Hepatocyte (in vitro differentiated cells): ENCODE measurements around the gene GRID1.

ENCODE experiments used
- CTCF ChIP-seq: fragments of 200-600 bp; sonication (generic); IDR thresholded peaks from 2 replicates; pipeline ENCODE4 v1.5.1; 2016; ENCODE audit warnings: antibody characterized with exemption, mild to moderate bottlenecking; ENCODE audit not compliant: poor library complexity
- EZH2 ChIP-seq: fragments of 200-600 bp; sonication (generic); IDR thresholded peaks from 2 replicates; pipeline ENCODE4 v1.6.1; 2016; ENCODE audit warnings: antibody characterized with exemption, mild to moderate bottlenecking, borderline replicate concordance

- TF ChIP-seq EZH2 (no peak), CTCF (no peak)
Observed at GRCh38 chr10:86312701-86313270, 53.8 kb downstream of the GRID1 start.
